AG09309 (cell line): Measurements from ENCODE around the gene ANKLE2.

Experiments
- DNase-seq: peaks from one replicate; pipeline ENCODE4 v3.0.0-alpha.2; 2010; ENCODE audit warnings: low read depth
- H3K4me3 ChIP-seq: 2 replicates; pipeline ENCODE4 v1.5.1; 2011; ENCODE audit warnings: mild to moderate bottlenecking, low read depth, low read length, moderate library complexity; ENCODE audit not compliant: control insufficient read depth
- TF ChIP-seq, protein P1 (sequence below): IDR thresholded peaks from 2 replicates; pipeline ENCODE4 v1.5.1; 2011; ENCODE audit warnings: mild to moderate bottlenecking, low read depth, low read length, inconsistent platforms; ENCODE audit not compliant: insufficient read depth, control insufficient read depth; ENCODE audit errors: missing control alignments

The ANKLE2 gene

DNA sequence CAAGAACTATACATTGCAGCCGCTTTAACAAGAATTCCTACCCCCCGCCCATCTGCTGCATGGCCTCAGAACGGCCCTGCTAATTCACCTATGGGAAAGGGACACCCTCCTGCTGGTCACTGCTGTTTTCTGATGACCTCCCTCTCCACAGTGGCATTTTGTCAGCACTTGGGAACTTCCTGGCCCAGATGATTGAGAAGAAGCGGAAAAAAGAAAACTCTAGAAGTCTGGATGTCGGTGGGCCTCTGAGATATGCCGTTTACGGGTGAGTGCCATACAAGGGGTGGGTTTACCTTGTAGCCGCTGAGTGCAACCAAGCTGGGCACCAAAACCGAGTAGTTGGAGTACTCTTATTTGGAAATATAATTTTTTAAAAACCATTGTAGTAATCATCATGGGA lies 71.5 kb downstream of the ANKLE2 start:
- H3K4me3 ChIP-seq, result no peak overlapping the region
- TF ChIP-seq, protein P1, sequence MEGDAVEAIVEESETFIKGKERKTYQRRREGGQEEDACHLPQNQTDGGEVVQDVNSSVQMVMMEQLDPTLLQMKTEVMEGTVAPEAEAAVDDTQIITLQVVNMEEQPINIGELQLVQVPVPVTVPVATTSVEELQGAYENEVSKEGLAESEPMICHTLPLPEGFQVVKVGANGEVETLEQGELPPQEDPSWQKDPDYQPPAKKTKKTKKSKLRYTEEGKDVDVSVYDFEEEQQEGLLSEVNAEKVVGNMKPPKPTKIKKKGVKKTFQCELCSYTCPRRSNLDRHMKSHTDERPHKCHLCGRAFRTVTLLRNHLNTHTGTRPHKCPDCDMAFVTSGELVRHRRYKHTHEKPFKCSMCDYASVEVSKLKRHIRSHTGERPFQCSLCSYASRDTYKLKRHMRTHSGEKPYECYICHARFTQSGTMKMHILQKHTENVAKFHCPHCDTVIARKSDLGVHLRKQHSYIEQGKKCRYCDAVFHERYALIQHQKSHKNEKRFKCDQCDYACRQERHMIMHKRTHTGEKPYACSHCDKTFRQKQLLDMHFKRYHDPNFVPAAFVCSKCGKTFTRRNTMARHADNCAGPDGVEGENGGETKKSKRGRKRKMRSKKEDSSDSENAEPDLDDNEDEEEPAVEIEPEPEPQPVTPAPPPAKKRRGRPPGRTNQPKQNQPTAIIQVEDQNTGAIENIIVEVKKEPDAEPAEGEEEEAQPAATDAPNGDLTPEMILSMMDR, result no peak
- no peak for DNase-seq

DNA sequence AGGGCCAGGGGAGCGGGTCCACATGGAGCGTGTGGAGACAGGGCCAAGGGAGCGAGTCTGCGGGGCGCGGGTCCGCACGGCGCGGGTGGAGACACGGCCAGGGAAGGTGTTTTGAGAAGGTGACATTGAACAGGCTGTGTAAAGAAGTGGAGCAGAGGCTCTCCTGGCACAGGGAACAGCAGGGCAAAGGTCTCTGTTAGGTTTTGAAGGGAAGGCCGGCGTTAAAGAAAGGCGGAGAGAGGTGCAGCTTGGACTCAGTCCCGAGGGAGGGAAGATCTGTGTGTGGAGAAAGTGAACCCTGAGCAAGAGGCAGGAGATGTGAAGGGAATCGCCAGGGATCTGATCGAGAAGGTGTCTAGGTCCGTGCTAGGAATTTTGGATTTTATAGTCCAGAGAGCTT lies 72.4 kb downstream of the ANKLE2 start:
- TF ChIP-seq, protein P1, result no peak
- no peak overlapping the region for H3K4me3 ChIP-seq
- DNase-seq, result no peak

DNA sequence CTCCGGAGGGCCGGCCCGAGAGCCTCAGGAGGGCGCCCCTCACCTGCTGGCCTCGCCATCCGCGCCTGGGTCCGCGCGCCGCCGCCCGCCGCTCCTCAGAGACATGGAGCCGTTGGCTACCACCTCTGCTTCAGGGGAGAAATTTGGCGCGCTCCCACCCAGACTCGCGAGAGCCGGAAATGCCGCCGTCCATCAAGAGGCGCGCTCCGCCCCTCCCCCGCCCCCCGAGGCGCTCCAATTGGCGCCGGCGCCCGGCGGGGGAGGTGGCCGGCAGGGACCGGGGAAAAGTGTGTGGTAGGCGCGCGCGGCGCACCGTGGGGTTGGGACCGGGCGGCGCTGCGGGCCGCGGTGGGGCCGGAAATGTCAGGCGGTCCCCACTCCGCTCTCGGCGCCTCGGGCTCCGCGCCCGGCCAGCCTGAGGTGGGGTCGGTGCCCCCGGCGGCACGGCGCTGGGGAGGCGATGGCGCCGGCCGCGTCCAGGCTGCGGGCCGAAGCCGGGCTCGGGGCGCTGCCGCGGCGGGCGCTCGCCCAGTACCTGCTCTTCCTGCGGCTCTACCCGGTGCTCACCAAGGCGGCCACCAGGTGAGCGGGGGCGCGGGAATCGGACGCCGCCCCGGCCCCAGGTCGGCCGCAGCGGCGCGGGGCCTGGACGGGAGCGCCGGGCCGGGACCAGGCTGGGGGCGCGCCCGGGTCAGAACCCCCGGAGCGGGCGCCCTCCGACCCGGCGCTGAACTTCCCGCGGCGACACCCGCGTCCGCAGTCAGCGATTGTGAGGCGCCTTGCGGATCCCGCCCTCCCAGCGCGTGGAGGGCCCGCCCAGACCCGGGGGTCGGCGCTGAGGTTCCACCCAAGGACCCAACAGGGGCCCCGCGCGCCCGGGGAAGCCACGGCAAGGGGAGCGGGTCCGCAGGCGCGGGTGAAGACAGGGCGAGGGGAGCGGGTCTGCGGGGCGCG lies 74.1 kb downstream of the ANKLE2 start, which contains the start of the genes POLE and PXMP2:
Gene POLE, minus strand, starts transcription at position 132 of the 954 bp plus-strand sequence. Its CDS starts 27 bp downstream, at position 105.
Gene PXMP2, plus strand, starts transcription at position 377 of the 954 bp plus-strand sequence. Its CDS starts 84 bp downstream, at position 461.
- peak; percentile 54 for DNase-seq
- H3K4me3 ChIP-seq, result peak within 1 kb of the TSS; percentile 48
- TF ChIP-seq, protein P1, result no peak

DNA sequence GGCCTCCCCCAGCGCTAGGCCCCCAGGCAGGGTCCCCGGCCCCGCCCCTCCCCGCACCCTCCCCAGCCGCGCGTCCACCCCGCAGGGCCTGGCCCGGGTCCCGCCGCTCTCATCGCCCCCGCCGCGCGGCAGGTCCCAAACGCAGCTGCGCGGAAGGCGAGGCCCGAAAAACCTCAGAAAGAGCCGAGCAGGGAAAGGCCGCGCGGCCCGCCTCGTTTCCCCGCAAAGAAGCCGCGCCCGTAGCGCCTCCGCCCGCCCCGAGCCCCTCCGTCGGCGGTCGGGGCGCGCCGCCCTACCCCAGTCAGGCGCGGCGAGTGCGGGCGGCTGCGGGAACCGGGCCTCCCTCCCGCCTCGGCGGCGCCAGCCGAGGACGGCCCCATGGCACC lies 74.8 kb downstream of the ANKLE2 start:
- TF ChIP-seq, protein P1, result no peak
- no peak for DNase-seq
- peak overlapping the region; percentile 48 for H3K4me3 ChIP-seq

DNA sequence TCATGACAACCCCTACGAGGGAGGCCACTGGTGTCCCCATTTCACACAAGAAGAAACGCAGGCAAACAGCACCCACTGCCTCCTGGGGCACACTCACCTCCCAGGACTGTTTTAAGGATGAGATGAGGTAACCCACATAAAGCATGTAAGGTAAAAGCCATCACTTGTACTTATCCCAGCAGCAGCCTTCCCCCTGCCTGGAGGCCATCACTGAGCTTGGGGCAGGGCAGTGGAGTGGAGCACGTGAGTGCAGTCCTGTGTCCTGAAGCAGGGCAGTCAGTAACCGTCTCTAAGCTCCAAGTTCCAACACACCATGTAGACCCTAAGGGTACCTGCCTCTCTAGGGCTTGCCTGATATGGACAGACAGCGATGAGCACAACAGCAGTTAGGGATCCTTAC lies 76.2 kb downstream of the ANKLE2 start:
- H3K4me3 ChIP-seq, result no peak overlapping the region
- no peak for DNase-seq
- TF ChIP-seq, protein P1, result no peak

DNA sequence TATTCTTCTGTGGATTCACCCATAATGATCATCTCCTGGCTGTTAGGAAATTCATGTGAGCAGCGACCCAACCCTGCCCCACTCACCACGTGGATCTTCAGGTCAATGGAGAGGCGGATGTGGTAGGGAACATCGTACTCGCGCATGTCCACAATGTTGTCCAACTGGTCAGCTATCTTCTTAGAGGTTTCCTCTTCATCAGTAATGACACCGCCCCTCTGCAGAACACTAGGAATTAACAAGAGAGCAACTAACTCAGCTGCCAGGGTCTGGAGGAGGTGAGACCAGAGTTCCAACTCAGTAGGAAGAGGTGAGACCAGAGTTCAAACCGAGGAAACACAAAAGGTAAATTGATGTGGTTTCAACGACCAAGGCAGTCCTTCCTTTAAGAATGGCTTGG lies 84.1 kb downstream of the ANKLE2 start:
- H3K4me3 ChIP-seq, result no peak overlapping the region
- DNase-seq, result no peak
- TF ChIP-seq, protein P1, result no peak
